ENCODE data around the gene WWC1.
"Not testable (repeated sequence)": the region's sequence is repeated elsewhere in the genome, so short reads cannot be mapped to it uniquely, and the experiment has no call there.

WWC1 gene

DNA sequence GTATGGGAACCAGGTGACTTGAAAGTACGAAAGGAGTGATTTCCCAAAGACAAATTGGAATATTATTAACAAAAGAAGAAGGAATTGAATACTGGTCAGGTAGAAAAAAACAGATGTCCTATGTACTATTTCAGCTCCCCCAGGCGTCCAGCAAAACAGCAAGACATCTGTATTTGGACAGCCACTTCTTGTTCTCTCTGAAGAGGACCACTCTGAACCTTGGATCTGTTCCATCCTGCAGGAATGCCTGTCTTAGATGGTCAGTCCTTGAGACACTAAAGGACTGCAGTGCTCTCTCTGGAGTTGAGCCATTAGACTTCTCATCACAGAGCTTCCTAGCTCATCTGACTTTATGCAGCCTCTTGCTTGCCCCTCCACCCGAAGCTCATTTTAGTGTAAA, 120.4 kb downstream of the WWC1 start:
- DNase-seq (ENCODE audit: low read depth): no peak

DNA sequence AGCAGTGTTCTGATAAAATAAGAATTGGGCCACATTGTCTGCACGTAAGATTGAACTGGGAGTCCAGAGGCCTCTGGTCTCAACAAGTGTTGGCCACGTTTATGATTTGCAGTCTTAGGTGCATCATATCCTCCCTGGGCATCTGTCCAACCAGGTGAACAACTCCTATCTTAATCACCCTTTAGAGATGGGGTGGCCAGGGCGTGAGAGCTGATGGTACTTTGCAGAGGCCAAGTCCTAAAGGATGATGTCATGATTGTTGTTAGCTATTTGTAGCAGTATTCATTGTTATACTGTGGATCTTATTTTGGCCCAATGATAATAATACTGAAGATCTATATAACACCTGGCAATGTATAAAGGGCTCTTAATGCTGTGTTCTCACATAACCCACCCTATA, 121.6 kb downstream of the WWC1 start:
- no peak for DNase-seq (ENCODE audit: low read depth)

DNA sequence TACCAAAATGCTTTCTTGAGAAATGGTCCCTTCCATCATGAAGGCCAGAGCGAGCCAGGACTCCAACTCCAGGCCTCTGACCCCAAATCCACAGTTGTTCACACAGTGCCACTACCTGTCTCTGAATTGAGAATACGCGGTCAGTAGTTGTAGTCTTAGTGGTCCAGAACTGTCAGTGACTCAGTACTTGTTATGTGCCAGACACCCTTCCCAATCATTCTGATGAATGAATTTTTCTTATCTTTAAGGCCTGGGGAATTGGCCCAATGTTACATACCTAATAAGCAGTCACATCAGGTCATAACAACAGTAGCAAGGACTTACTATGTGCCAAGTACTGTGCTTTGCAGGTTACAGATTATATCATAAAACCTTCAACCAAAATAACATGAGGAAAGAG, 122.2 kb downstream of the WWC1 start:
- no peak for DNase-seq (ENCODE audit: low read depth)

DNA sequence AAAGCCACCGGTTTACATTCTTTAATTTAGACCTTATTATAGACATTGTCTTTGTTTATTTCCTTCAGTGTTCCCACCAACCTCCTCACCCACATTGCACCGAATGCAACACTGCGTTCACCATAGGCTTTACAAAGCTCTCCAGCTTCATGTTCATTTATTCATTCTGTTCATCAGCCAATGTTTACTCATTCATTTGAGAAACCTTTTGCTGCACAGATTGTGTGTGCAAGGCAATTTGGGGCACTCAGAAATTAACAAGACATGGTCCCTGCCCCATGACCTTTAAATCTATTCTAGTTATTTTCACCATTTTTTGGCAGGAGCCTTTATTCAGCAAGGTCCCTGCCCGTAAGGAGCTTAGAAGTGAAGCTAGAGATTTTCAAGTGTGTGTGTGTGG, 124.0 kb downstream of the WWC1 start:
- DNase-seq (ENCODE audit: low read depth): no peak

DNA sequence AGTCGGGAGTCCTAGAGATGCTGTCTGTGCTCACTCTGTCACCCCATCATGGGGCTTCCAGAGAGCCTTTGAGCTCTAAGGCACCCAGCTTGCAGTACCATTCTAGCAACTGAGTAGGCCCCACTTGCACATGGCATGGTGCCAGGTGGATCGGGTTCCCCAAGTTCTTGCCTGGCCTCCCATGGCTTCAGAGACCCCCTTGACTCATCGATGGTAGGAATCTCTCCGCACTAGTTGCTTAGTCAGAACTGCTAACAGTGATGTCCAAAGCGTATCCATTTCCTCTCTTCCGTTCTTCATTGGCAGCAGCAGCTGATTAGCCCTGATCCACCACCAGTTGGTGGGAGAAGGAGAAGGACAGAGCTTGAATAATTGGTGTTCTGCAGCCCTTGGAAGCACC, 124.5 kb downstream of the WWC1 start:
- DNase-seq (ENCODE audit: low read depth): no peak

DNA sequence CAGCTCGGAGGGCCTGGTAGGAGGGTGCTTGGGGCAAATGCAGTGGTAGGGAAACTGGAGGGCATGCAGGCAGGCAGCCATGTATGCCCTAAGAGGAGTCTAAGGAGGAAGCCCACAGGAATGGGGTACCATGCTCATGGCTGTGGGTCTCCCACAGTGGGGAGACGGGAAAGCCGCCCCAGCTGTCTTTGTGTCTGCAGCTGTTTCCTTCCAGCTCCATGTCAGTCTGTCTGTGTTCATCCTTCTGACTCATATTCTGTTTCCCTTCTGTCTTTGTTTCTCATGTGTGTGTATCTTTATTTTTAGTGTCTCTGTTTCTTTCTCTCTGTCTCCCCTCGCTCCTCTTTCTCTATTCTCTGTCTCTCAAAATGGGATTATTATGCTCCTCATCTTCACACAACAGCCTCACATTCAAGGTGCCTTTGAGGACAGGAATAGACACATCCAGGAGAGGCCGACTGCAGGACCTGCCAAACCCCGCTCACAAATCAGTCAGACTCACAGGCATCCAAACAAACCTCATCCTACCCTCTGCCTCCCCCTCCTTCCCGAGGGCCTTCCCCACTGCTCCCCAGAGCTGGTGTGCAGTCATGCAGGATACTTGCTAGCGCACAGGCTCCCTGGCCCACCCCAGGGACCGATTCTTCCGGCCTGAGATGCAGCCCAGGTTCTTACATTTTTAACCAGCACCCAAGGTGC, 126.4 kb downstream of the WWC1 start:
- no peak for DNase-seq (ENCODE audit: low read depth)

DNA sequence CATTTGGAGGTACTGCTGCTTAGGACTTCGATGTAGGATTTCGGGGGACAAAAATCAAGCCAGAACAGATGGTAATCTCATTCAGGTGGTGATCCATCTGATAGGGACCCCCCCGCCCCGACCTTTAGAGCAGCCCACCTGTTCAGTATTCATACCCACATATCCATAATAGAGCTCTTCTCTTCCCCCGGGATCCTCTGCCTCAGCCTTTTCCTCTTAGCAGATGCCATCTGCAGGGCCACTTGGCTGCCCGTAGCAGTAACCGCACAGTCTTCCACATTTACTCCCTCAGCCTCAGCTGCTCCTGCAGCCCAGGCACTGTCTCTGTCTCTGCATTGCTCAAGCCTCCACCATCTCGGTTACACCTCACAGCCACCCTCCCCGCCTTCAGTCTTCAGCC, 129.0 kb downstream of the WWC1 start:
- no peak for DNase-seq (ENCODE audit: low read depth)

DNA sequence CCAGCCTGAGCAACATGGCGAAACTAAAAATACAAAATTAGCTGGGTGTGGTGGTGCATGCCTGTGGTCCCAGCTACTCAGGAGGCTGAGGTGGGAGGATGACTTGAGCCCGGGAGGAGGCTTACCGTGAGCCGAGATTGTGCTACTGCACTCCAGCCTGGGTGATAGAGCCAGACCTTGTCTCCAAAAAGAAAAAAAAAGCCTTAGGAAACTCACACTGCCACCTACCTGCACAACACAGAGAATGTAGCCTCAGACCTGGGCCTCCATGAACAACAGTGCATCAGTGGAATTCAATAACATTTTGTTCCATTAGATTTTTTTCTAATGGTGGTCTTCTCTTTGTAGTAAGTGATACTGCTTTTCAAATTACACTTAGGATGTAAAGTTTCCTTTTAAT, 131.0 kb downstream of the WWC1 start:
- DNase-seq (ENCODE audit: low read depth): no peak

DNA sequence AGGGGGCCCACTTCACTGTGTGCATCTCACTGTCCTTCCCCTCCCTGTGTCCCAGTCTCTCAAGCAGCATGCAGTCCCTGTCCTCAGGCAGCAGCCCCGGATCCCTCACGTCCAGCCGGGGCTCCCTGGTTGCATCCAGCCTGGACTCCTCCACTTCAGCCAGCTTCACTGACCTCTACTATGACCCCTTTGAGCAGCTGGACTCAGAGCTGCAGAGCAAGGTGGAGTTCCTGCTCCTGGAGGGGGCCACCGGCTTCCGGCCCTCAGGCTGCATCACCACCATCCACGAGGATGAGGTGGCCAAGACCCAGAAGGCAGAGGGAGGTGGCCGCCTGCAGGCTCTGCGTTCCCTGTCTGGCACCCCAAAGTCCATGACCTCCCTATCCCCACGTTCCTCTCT, 132.0 kb downstream of the WWC1 start:
- DNase-seq (ENCODE audit: low read depth): no peak

DNA sequence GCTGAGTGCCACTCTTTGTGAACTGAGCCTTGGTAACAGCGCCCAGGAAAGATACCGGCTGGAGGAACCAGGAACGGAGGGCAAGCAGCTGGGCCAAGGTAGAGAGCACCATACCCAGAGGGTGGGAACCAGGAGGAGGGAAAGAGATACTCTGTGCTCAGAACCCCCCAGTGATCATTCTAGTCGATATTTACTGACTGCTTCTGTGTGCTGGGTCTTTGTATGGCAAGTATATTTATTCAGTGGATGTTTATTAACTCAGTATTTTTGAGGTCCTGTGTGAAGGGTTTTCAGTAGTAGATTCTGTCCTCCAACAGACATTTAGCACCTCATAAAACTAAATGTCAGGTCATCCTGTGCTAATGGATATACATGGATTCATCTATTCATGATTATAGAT, 132.5 kb downstream of the WWC1 start:
- no peak for DNase-seq (ENCODE audit: low read depth)

DNA sequence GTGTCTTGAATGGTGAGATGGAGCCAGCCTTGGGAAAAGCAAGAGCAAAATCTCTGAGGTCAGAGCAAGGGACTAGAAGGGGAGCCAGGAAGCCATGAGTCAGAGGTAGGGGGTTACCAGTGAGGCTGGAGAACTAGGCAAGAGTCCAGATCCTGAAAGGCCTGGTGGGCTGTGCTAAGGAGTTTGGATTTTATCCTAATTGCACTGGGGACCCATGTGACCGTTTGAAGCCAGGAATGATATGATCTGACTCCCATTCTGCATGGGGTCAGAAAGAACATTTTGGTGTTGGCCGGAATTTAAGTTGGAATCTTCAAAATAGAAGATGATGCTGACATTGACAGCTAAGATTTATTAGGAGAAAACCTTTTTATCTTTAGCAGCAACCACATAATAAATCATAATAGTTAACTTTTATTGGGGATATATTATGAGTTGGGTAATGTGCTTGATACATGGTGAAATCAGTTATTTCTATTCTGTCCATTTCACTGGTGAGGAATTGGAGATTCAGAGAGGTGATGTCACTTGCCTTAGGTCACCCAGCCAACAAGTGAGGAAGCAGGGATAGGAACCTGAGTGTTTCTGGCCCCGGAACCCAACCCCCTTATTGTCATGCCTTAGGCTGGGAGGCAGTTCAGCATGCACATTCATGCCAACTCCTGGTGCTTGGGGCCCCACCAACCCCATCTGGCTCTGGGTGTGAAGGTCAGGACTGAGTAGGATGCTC, 133.3 kb downstream of the WWC1 start:
- DNase-seq (ENCODE audit: low read depth): no peak

DNA sequence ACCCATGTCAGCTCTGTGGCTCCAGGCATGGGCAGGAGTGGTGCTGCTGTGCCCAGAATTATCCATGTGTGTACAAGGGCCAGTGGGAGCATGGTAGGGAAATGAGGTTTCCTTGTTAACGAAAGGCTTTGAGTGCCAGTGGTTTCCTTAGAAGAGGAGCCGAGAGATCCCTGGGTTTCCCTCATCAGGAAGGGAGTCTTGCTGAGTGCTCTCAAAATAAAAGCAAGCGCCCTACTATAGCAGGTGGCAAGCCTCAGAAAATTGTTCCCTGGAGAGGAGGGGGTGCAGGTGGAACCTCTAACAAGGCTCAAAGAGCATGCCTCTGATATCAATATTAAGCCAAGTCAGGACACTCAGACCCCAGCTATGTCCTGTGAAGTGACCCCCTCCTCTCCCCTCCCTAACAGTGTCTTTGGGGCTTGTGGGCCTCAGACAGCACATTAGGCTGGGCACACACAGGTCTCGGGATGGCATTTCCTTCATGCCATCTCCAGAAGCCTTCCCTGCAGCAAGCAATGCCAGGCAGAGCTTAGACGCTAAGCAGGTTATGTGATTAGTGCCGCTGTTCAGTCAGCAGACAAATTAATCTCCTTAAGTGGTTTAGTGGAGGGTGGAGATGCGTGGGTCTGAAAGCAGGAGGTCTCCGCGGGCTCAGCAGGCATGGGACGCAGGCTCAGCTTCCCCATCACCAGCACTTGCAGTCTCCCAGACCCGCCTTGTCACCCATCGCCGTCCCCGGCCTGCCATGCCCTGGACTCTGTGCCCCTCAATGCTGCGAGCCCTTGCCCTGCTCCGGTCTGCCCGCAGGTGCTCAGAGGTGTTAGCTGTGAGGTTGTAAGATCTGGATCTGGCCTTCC, 134.8 kb downstream of the WWC1 start:
- no peak for DNase-seq (ENCODE audit: low read depth)

DNA sequence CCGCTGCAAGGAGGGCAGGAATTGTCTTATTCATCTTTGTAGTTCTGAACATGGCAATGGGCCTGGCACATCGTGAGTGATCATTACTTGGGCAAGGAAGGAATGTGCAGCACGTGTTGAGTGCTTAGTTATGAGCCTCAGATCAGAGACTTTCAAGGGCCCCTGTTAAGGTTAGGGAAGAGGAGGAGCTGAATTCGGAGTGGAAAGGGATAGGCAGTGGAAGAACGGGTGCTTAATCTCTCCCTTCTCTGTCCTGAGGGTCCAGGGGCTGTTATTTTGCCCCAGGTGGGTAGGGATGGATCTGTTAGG, 135.4 kb downstream of the WWC1 start:
- DNase-seq (ENCODE audit: low read depth): no peak

DNA sequence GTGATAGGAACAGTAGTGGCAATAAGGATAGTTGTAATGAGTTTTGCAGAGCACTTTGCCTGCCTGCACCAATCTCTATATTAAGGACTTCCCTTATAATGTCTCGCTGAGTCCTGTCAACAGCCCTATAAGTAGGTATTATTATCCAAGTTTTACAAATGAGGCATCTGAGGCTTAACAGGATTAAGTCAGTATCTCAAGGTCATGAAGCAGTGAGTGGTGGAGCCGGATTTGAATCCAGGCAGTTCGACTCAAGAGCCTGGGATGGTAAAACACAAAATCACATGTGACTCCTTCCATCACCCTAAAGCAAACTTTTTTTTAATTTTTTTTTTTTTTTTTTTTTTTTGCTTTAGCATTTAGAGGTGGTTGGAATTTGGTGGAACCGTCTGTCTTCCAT, 135.8 kb downstream of the WWC1 start:
- DNase-seq (ENCODE audit: low read depth): no peak

DNA sequence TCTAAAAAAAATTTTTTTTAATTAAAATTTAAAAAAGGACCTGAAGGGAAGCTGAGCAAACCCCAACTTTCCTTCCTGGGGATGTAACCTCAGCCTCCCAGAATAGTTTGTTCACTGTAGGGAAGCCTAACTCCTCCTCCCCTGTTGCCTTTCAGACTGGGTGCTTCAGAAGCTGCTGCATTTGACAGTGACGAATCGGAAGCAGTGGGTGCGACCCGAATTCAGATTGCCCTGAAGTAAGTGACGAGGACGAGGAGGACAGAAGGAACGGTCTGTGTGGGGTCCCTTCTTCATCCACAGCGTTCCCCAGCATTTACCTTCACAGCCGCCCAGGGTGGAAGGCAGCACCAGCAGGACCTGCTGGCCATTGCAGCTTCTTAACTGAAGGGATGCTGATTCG, 137.1 kb downstream of the WWC1 start:
- DNase-seq (ENCODE audit: low read depth): no peak

DNA sequence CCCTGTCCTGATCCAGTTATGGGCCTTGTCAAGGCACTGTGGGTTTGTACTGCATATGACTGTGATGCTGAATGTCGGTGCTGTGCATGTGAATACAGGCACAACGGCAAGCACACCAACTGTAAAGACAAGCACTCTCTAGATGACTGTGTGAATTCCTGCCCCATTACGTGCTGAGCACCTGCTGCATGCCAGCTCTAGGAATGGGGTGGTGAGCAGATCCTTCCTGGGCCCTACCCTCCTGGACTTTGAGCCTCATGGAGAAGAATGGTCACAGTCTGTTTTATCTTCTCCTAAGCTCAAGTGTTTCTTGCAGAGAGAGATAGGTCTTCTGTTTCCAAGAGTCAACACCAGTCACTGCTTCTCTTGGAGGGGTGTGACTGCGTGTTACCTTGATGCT, 138.9 kb downstream of the WWC1 start:
- DNase-seq (ENCODE audit: low read depth): no peak

DNA sequence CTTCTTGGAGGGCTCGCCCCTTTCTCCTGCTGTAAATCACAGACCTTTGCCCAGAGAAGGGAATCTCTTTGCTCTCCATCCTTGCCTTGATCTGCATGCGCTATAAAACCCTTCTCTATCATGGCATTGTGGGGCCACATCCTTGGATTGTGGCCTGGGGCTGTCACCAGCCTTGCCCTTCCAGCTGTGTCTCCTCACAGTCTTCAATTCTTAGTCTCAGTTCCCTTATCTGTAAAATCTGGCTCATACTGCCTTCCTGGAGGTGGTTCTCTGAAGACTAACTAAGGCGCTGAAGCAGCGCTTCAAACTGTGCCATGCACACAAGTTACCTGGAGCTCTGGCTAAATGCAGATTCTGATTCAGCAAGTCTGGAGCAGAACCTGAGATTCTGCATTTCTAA, 141.5 kb downstream of the WWC1 start:
- DNase-seq (ENCODE audit: low read depth): no peak

DNA sequence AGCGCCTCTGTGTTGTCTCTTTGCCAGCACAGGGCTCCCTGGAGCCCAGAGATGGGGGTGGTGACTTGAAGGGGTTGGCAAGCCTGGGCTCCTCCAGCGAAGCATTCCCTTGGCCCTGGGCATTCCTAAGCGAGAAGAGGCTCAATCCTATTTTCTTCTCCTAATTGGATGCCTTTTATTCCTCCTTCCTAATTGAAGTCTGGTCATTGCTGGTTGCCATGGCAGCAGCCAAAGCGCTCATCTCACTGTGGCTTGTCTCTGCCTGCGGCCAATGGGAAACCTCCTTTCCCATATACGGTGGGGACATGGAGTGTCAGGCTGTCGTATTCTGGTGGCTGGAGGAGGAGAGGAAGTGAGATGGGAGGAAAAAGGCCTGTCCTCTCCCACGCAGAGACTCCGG, 142.6 kb downstream of the WWC1 start:
- no peak for DNase-seq (ENCODE audit: low read depth)

DNA sequence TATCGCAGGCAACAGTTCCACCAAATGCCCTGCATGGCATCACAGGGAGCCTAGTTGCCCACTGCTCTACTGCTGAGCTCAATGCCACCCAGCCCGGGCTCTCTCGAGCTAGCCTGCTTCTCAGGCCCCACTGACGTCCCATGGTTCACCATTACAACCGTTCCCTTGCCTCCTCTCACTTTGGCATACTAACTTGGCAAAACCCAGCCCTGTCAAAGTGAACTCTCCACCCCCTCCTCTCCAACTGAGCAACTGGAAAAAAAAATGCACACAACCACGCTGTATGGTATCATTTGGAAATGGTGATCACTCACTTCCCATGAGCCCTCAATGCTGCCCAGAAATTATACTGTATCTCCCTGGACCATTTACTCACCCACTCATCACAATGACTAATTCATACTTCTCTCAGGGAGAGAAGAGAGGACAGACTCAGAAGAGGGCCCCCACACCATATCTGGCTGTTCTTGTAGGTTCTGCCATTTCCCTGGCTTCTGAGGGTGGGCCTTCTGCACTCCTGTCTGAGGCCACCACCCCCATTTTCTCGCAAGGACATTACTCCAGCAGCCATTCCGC, 143.4 kb downstream of the WWC1 start:
- DNase-seq (ENCODE audit: low read depth): no peak

DNA sequence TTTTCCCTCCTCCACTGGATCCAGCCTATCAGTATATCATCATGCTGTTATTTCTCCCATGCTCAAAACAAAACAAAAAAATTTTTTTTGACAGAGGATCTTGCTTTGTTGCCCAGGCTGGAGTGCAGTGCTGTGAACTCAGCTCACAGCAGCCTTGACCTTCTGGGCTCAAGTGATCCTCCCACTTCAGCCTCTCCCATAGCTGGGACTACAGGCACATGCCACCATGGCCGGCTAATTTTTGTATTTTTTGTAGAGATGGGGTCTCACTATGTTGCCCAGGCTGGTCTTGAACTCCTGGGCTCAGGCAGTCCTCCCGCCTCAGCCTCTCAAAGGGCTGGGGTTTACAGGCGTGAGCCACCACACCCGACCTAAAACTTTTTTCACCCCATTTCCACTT, 143.9 kb downstream of the WWC1 start:
- DNase-seq (ENCODE audit: low read depth): not testable (repeated sequence)

DNA sequence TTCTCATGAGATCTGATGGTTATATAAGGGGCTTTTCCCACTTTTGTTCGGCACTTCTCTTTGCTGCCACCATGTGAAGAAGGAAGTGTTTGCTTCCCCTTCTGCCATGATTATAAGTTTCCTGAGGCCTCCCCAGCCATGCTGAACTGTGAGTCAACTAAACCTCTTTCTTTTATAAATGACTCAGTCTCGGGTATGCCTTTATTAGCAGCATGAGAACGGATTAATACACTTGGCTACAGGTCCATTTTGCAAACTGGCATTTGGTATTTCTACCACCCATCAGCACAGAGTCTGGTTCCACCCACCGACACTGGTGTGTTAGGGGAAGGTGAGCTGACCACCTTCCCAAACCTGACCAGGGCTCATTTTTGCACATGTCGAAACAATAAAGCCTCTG, 146.9 kb downstream of the WWC1 start:
- no peak for DNase-seq (ENCODE audit: low read depth)

DNA sequence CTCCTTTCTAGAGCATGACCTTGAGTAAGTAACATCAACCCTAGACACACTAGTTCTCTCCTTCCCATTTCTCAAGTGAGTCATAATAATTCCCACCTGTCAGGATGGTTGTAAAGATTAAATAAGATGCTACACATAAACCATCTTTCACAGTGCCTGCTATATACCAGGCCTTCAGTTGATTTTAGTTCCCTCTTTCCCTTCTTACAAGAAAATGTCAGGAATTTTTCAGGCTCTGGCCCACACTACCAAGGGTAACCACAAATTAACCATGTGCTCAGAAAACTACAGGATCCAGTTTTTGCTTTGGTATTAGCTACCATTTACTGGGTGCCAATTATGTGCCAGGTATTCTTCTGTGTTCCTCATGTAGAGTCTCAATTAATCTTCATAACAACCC, 152.1 kb downstream of the WWC1 start:
- no peak for DNase-seq (ENCODE audit: low read depth)

Measured in T follicular helper cell (primary cell).